Measurements from ENCODE around the gene CACNA1E. TPM values are rescaled to one million over a fixed set of nuclear protein-coding genes. Genes with fewer than 3 reads are reported as not detected.

Gene CACNA1E
- total RNA-seq, 1 donor from 2014 or later, result 0.88 TPM

DNA sequence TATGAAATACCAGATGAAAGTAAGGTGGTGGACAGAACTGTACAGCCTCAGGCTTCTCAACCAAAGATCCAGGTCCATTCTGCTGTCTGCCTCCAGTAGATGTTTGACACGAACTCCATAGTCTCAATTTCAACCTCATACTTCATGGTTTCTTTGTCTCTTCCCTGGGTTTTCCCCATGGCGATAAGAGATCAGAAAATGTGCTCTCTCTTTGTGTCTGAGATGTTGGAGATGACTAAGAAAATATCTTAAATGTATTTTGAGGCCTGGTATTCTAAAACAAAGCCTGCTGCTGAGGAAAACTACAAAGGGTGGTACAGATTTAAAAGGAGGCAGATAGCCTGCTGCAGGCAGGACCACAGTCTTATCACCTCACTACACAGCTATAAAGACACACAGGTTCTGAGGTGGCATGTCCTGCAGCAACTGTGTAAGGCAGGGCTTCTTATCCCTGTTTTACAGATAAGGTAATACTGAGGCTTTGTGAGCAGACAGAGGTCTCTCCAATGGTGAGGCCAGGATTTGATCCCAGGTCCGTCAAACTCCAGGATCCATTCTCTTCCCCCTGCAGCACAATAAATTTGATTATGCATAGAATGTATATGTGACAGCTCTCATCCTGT is 40.0 kb upstream of the CACNA1E start:
- no peaks in the 10 kb centered on the region for H3K4me1 ChIP-seq
- no peak for DNase-seq
- no peak overlapping the region for H3K27ac ChIP-seq (replicated peaks)
- TF ChIP-seq, protein P1, sequence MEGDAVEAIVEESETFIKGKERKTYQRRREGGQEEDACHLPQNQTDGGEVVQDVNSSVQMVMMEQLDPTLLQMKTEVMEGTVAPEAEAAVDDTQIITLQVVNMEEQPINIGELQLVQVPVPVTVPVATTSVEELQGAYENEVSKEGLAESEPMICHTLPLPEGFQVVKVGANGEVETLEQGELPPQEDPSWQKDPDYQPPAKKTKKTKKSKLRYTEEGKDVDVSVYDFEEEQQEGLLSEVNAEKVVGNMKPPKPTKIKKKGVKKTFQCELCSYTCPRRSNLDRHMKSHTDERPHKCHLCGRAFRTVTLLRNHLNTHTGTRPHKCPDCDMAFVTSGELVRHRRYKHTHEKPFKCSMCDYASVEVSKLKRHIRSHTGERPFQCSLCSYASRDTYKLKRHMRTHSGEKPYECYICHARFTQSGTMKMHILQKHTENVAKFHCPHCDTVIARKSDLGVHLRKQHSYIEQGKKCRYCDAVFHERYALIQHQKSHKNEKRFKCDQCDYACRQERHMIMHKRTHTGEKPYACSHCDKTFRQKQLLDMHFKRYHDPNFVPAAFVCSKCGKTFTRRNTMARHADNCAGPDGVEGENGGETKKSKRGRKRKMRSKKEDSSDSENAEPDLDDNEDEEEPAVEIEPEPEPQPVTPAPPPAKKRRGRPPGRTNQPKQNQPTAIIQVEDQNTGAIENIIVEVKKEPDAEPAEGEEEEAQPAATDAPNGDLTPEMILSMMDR (IDR thresholded peaks at IDR 0.05; ENCODE audit: borderline replicate concordance), result no peak
- H3K27me3 ChIP-seq (ENCODE audit: low read depth), result peaks cover 34% of the 10 kb centered on the region
- peaks cover 6% of the 10 kb centered on the region for H3K9me3 ChIP-seq (replicated peaks)
- intact Hi-C loops (cut with micrococcal nuclease), result no loop called here
- no peak overlapping the region for H3K4me3 ChIP-seq
- no peaks in the 10 kb centered on the region for H3K36me3 ChIP-seq

DNA sequence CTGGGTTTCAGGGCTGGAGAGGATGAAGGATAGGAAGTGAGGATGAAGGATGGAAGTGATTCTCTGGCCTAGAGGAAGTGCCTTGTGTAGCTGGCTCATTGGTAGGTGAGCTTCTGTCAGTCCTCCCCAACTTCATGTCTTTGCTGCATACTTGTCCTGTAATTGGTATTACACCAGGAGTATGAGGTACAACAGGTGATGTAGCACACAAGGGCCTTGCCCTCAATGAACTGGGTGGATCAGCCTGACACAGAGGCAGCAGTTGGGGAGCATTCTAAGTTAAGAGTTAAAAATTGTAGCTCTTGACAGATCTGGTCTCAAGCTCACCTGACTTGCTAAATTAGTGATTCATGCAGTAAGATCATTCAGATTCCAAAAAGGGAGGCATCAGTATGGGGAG is 37.9 kb upstream of the CACNA1E start:
- H3K36me3 ChIP-seq, result no peaks in the 10 kb centered on the region
- H3K9me3 ChIP-seq (replicated peaks), result peaks cover 6% of the 10 kb centered on the region
- TF ChIP-seq, protein P1 (IDR thresholded peaks at IDR 0.05; ENCODE audit: borderline replicate concordance), result no peak
- no peak overlapping the region for H3K4me3 ChIP-seq
- intact Hi-C loops (cut with micrococcal nuclease), result no loop called here
- no peak for DNase-seq
- no peaks in the 10 kb centered on the region for H3K4me1 ChIP-seq
- H3K27ac ChIP-seq (replicated peaks), result no peak overlapping the region
- H3K27me3 ChIP-seq (ENCODE audit: low read depth), result peaks cover 27% of the 10 kb centered on the region

DNA sequence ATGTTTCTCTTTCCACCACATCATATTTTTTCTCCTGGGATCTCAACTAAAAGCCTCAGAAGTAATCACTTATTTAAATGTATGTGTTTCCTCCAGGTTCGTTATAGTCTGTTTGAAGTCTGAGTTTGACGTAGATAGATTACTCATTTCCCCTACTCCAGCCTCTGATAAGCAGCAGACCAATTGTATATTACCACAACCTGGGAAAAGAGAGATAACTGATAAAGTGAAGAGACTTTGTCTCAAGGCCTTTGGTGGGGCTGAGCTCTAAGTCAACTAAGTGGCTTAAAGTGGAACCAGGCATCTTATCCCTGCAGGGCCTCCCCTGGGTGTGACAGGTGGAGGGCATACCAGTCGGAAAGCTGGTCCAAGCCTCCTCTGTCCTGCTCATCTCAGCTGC is 34.9 kb upstream of the CACNA1E start:
- no peaks in the 10 kb centered on the region for H3K36me3 ChIP-seq
- H3K27me3 ChIP-seq (ENCODE audit: low read depth), result peaks cover 22% of the 10 kb centered on the region
- H3K4me1 ChIP-seq, result no peaks in the 10 kb centered on the region
- intact Hi-C loops (cut with micrococcal nuclease), result no loop called here
- H3K4me3 ChIP-seq, result no peak overlapping the region
- H3K9me3 ChIP-seq (replicated peaks), result peaks cover 6% of the 10 kb centered on the region
- TF ChIP-seq, protein P1 (IDR thresholded peaks at IDR 0.05; ENCODE audit: borderline replicate concordance), result no peak
- no peak overlapping the region for H3K27ac ChIP-seq (replicated peaks)
- DNase-seq, result no peak

DNA sequence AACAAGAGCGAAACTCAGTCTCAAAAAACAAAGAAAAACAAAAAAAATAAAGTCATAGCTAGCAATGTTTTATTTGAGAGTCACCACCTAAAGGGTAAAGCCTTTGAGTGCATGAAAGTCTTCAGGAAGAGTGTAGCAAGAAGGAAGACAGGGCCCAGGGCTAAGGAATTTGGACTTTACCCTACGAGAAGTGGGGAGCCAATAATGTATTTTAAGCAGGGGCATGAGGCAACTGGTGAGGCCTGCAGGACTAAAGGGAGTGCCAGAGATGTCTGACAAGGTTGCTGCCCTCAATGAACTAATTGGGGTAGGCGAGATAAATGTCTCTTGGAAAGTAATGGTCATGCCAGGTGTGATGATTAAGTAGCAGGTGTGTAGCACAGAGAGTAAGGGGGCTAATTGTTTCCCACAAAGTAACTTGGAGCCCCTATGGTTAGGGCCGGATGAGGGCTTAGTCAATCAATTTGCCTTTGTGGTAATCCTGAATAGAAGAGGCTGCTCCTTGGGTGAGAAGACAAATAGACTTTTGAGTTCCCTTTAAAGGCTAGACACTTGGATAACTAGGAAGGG is 31.6 kb upstream of the CACNA1E start:
- intact Hi-C loops (cut with micrococcal nuclease), result no loop called here
- no peaks in the 10 kb centered on the region for H3K36me3 ChIP-seq
- no peak overlapping the region for H3K4me3 ChIP-seq
- no peaks in the 10 kb centered on the region for H3K4me1 ChIP-seq
- no peak overlapping the region for H3K27ac ChIP-seq (replicated peaks)
- peaks cover 10% of the 10 kb centered on the region for H3K9me3 ChIP-seq (replicated peaks)
- TF ChIP-seq, protein P1 (IDR thresholded peaks at IDR 0.05; ENCODE audit: borderline replicate concordance), result no peak
- peaks cover 33% of the 10 kb centered on the region for H3K27me3 ChIP-seq (ENCODE audit: low read depth)
- no peak for DNase-seq

DNA sequence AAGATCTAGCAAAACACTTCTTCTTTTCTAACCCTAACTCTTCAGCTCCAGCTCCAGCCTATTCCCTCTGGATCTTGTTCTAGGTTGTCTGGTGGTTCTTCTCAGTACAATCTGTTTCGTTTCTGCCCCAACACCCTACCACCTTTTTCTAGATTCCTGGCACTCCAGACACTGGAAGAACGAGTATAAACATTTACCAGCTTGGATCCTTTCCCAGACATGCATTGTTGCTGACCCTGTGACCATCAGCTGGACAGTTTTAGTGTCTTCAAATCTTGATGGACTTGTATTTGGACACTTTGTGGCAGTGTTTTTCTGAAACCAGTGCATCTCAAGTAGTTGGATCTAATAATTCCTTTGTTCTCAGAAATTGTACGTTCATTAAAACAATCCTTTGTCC is 30.6 kb upstream of the CACNA1E start:
- peaks cover 33% of the 10 kb centered on the region for H3K27me3 ChIP-seq (ENCODE audit: low read depth)
- intact Hi-C loops (cut with micrococcal nuclease), result no loop called here
- H3K36me3 ChIP-seq, result no peaks in the 10 kb centered on the region
- peaks cover 15% of the 10 kb centered on the region for H3K9me3 ChIP-seq (replicated peaks)
- no peak overlapping the region for H3K27ac ChIP-seq (replicated peaks)
- TF ChIP-seq, protein P1 (IDR thresholded peaks at IDR 0.05; ENCODE audit: borderline replicate concordance), result no peak
- H3K4me3 ChIP-seq, result no peak overlapping the region
- DNase-seq, result no peak
- no peaks in the 10 kb centered on the region for H3K4me1 ChIP-seq
